ENCODE measurements around the gene RABEP2. TPM values are rescaled to one million over a fixed set of nuclear protein-coding genes. Genes with fewer than 3 reads are reported as not detected.
A peak's percentile ranks its signal among the peaks of the same experiment; 100 is the strongest.

RABEP2 gene
- total and polyA plus RNA-seq, 9 of the 15 experiments (the other 6 are each of a cell fraction or from before 2014, with no cell fraction given) = 0.15 to 13.4 (median 3.5) TPM

- ChIA-PET CTCF (ENCODE audit: low intra/inter-chr PET ratio) (no interaction called here), POLR2A (no interaction called here)
- H3K79me2 ChIP-seq (ENCODE audit: control insufficient read depth, insufficient read depth, low read length) = no peaks in the 10 kb centered on the region
- DNase-seq (ENCODE audit: extremely low read depth in 1 of 4, low spot score in 3 of 4) = no peak
- no peaks in the 10 kb centered on the region for H3K27me3 ChIP-seq (ENCODE audit: control insufficient read depth in 2 of 2, insufficient read depth in 2 of 2, low read length in 2 of 2)
- TF ChIP-seq KAT2B (IDR thresholded peaks at IDR 0.05; ENCODE audit: low read depth, low read length) (no peak), NR1H2 (CRISPR knock-in tag; IDR thresholded peaks at IDR 0.05) (no peak), SRSF1 (IDR thresholded peaks at IDR 0.05; ENCODE audit: low read depth, low read length) (no peak), GATAD2A (IDR thresholded peaks at IDR 0.05) (no peak), WHSC1 (IDR thresholded peaks at IDR 0.05; ENCODE audit: low read length) (no peak), ZNF277 (CRISPR knock-in tag; IDR thresholded peaks at IDR 0.05; ENCODE audit: borderline replicate concordance) (no peak), XRCC5 (IDR thresholded peaks at IDR 0.05; ENCODE audit: low read depth, low read length) (no peak), SMAD4 (CRISPR knock-in tag; conservative IDR thresholded peaks at IDR 0.05) (no peak), MITF (IDR thresholded peaks at IDR 0.05) (no peak), GABPB1 (CRISPR knock-in tag; IDR thresholded peaks at IDR 0.05) (no peak), SREBF2 (CRISPR knock-in tag; IDR thresholded peaks at IDR 0.05) (no peak), FOXA3 (CRISPR knock-in tag; conservative IDR thresholded peaks at IDR 0.05 in 1 of 2, IDR thresholded peaks at IDR 0.05 in 1 of 2) (no peak), ADNP (tag; IDR thresholded peaks at IDR 0.05) (no peak), ZKSCAN1 (IDR thresholded peaks at IDR 0.05; ENCODE audit: low read depth, low read length) (no peak), BRF1 (IDR thresholded peaks at IDR 0.05; ENCODE audit: borderline replicate concordance, extremely low read depth, insufficient read length) (no peak), EWSR1 (IDR thresholded peaks at IDR 0.05; ENCODE audit: borderline replicate concordance, low read depth, partially characterized antibody) (no peak), NR0B1 (IDR thresholded peaks at IDR 0.05; ENCODE audit: partially characterized antibody) (no peak)
- H4K20me1 ChIP-seq (replicated peaks; ENCODE audit: control insufficient read depth, insufficient read depth, low read length) = no peaks in the 10 kb centered on the region
- H3K9me1 ChIP-seq (ENCODE audit: control insufficient read depth, insufficient read depth, low read length) = no peaks in the 10 kb centered on the region
- FAIRE-seq = no peak
- H3K9me3 ChIP-seq (replicated peaks; ENCODE audit: control insufficient read depth, insufficient read depth, low read depth, low read length) = no peaks in the 10 kb centered on the region
- BruUV-seq (replicated peaks) = no TSS peak
- intact Hi-C loops (cut with micrococcal nuclease) (no loop called here), in situ Hi-C loops (cut with MboI) (no loop called here)
- H3K4me3 ChIP-seq = no peak overlapping the region
- no peak overlapping the region for H3K4me2 ChIP-seq (ENCODE audit: insufficient read depth, low read length)
- 58% methylated on average over 4 of the region's 4 CpGs for WGBS (ENCODE audit: insufficient coverage, low coverage, missing lambda C conversion rate)
- H3K36me3 ChIP-seq (ENCODE audit: control insufficient read depth, insufficient read depth, low read length) = no peaks in the 10 kb centered on the region; the same call in 2 of the 3 replicates
- H3K4me1 ChIP-seq (replicated peaks in 1 of 2; ENCODE audit: control insufficient read depth in 2 of 2, insufficient read depth in 2 of 2, low read length in 2 of 2) = peaks cover 0 to 15% of the 10 kb centered on the region in 2 experiments; a peak in 2 of 5 replicates
- H2AFZ ChIP-seq (ENCODE audit: low read depth, low read length) = no peak overlapping the region
- peak overlapping the region in 1 of 2 experiments; percentile 28; a peak in 1 of 4 replicates for H3K9ac ChIP-seq (ENCODE audit: insufficient read depth in 1 of 2, low read depth in 2 of 2, low read length in 2 of 2)
- no peak for ATAC-seq
- no peak overlapping the region for H3K27ac ChIP-seq (ENCODE audit: extremely low read depth, low read depth, low read length)
Observed at GRCh38 chr16:28897826-28898225, 27.2 kb downstream of the RABEP2 start.
